Measurements from ENCODE around the gene TRABD2A. TPM values are rescaled to one million over a fixed set of nuclear protein-coding genes. Genes with fewer than 3 reads are reported as not detected.
A peak's percentile ranks its signal among the peaks of the same experiment; 100 is the strongest.

The TRABD2A gene
- total RNA-seq (2014; rRNA removed; shearing (Covaris generic)) (0.49 and 1.9 TPM in 2 replicates), total RNA-seq (2022) (1.6 and 1.8 TPM in 2 replicates), Bru-seq, nascent RNA (percentile 27 among the genes with signal in this experiment), BruChase-seq, experiment 1, labeled RNA remaining after a 6-hour chase (percentile 28 among the genes with signal in this experiment), BruChase-seq, experiment 2, labeled RNA remaining after a 2-hour chase (percentile 30 among the genes with signal in this experiment)
- long read RNA-seq, result 0 reads

GRCh38 chr2:84880645-84881521 is at the start of gene TRABD2A:
TRABD2A (minus strand) TSS chr2:84881084; CDS start chr2:84881039, 45 bp downstream.
- no TSS peak for BruUV-seq (replicated peaks)
- Histone ChIP-seq H4K20me1 (ENCODE audit: insufficient read depth, low read length) (no peaks in the 10 kb centered on the region), H3K79me2 (ENCODE audit: insufficient read depth, low read depth, low read length) (no peaks in the 10 kb centered on the region), H2AFZ (ENCODE audit: low read length) (peak within 1 kb of the TSS; percentile 88), H3K4me2 (ENCODE audit: low read length) (peak within 1 kb of the TSS; percentile 93), H3K9me2 (ENCODE audit: insufficient read depth, low read length) (no peaks in the 10 kb centered on the region), H3K9me3 (ENCODE audit: low read length) (no peaks in the 10 kb centered on the region), H3K4me3 (ENCODE audit: low read depth, low read length, poor library complexity, severe bottlenecking) (peak within 1 kb of the TSS; percentile 66), H3K4me1 (ENCODE audit: insufficient read depth, low read length, poor library complexity, severe bottlenecking) (peaks cover 17% of the 10 kb centered on the region), H3K27ac (ENCODE audit: low read depth, low read length, poor library complexity, severe bottlenecking) (no peak within 1 kb of the TSS), H3K36me3 (ENCODE audit: insufficient read depth, low read length) (no peaks in the 10 kb centered on the region)
- no peak for DNase-seq (ENCODE audit: low spot score)
- TF ChIP-seq EZH2phosphoT487 (IDR thresholded peaks at IDR 0.05; ENCODE audit: borderline replicate concordance, low read depth, low read length) (0 out of 2 replicates have a peak, but pooled peaks have one; percentile 97), CTCF (conservative IDR thresholded peaks at IDR 0.05; ENCODE audit: low read length) (no peak)
- intact Hi-C loops (cut with micrococcal nuclease; ENCODE audit: unreplicated experiment), result no loop called here
- ChIA-PET CTCF (ENCODE audit: unreplicated experiment) (no interaction called here), POLR2A (interaction anchor here (0.7 kb wide), 1 partner anchor 58 kb away, joined by 7 read pairs; no protein-coding TSS in a partner anchor)

- ChIA-PET POLR2A (interaction anchor here (2.1 to 2.2 kb wide), 2 partner anchors 13 to 18 kb away, joined by 17 to 22 read pairs; no protein-coding TSS in a partner anchor), CTCF (ENCODE audit: unreplicated experiment) (interaction anchor here (2.0 to 2.2 kb wide), 3 partner anchors 19 to 88 kb away, joined by 12 to 30 read pairs (median 13); partner anchors contain the start of gene TMSB10)
- Histone ChIP-seq H3K9me2 (ENCODE audit: insufficient read depth, low read length) (no peaks in the 10 kb centered on the region), H3K4me3 (ENCODE audit: low read depth, low read length, poor library complexity, severe bottlenecking) (peak overlapping the region; percentile 74), H4K20me1 (ENCODE audit: insufficient read depth, low read length) (no peaks in the 10 kb centered on the region), H3K4me1 (ENCODE audit: insufficient read depth, low read length, poor library complexity, severe bottlenecking) (peaks cover 45% of the 10 kb centered on the region), H3K9me3 (ENCODE audit: low read length) (no peaks in the 10 kb centered on the region), H2AFZ (ENCODE audit: low read length) (peak overlapping the region; percentile 84; the same call in 1 of the 2 replicates), H3K79me2 (ENCODE audit: insufficient read depth, low read depth, low read length) (peaks cover 5% of the 10 kb centered on the region; the same call in 1 of the 2 replicates), H3K4me2 (ENCODE audit: low read length) (peak overlapping the region; percentile 77; the same call in 1 of the 2 replicates), H3K27ac (ENCODE audit: low read depth, low read length, poor library complexity, severe bottlenecking) (peak overlapping the region; percentile 80), H3K36me3 (ENCODE audit: insufficient read depth, low read length) (no peaks in the 10 kb centered on the region)
- no TSS peak for BruUV-seq (replicated peaks)
- intact Hi-C loops (cut with micrococcal nuclease; ENCODE audit: unreplicated experiment), result loop anchor here (1.0 to 5.0 kb wide), 4 partner anchors 43 to 432 kb away; no protein-coding TSS in a partner anchor
- no peak for DNase-seq (ENCODE audit: low spot score)
- no peak; the same call in 1 of the 2 replicates for TF ChIP-seq CTCF (conservative IDR thresholded peaks at IDR 0.05; ENCODE audit: low read length)
- no peak for TF ChIP-seq EZH2phosphoT487 (IDR thresholded peaks at IDR 0.05; ENCODE audit: borderline replicate concordance, low read depth, low read length)
Observed at GRCh38 chr2:84927275-84927627, 46.4 kb upstream of the TRABD2A start.
